Mesendoderm (in vitro differentiated cells): ENCODE data around the gene UBE2E2.

Experiments
- DNase-seq: peaks from one replicate; pipeline ENCODE4 v3.0.0; 2013
- H2AK5ac ChIP-seq: 2 replicates; pipeline ENCODE4 v1.6.1; 2013; ENCODE audit warnings: low read length, inconsistent platforms
- H2BK120ac ChIP-seq: 2 replicates; pipeline ENCODE4 v1.6.1; 2013; ENCODE audit warnings: low read depth, mild to moderate bottlenecking, low read length, moderate library complexity, mixed read lengths
- H2BK15ac ChIP-seq: replicated peaks from 2 replicates; pipeline ENCODE4 v1.6.1; 2013; ENCODE audit warnings: low read depth, mild to moderate bottlenecking, moderate library complexity
- H2BK5ac ChIP-seq: 2 replicates; pipeline ENCODE4 v1.6.1; 2013; ENCODE audit warnings: low read length, inconsistent platforms
- H3K18ac ChIP-seq: 2 replicates; pipeline ENCODE4 v1.6.1; 2013; ENCODE audit warnings: mild to moderate bottlenecking, low read length, mixed read lengths
- H3K23ac ChIP-seq: one replicate; pipeline ENCODE4 v1.6.1; 2013; ENCODE audit warnings: low read length
- H3K27ac ChIP-seq: 2 replicates; pipeline ENCODE4 v1.5.1; 2013; ENCODE audit warnings: low read depth, mild to moderate bottlenecking, inconsistent platforms, low read length, moderate library complexity
- H3K27me3 ChIP-seq: 2 replicates; pipeline ENCODE4 v1.6.1; 2013; ENCODE audit warnings: low read length, control low read depth, mild to moderate bottlenecking, inconsistent platforms; ENCODE audit not compliant: insufficient read depth, poor library complexity
- H3K36me3 ChIP-seq: 2 replicates; pipeline ENCODE4 v1.6.1; 2013; ENCODE audit warnings: low read length, inconsistent platforms; ENCODE audit not compliant: control insufficient read depth, insufficient read depth
- H3K4ac ChIP-seq: one replicate; pipeline ENCODE4 v1.6.1; 2013; ENCODE audit warnings: low read depth, mild to moderate bottlenecking, low read length, moderate library complexity
- H3K4me1 ChIP-seq: 2 replicates; pipeline ENCODE4 v1.6.1; 2013; ENCODE audit warnings: low read depth, low read length, inconsistent platforms; ENCODE audit not compliant: control insufficient read depth
- H3K4me2 ChIP-seq: 2 replicates; pipeline ENCODE4 v1.6.1; 2013; ENCODE audit warnings: low read length
- H3K4me3 ChIP-seq: 2 replicates; pipeline ENCODE4 v1.5.1; 2013; ENCODE audit warnings: mild to moderate bottlenecking, low read length
- H3K56ac ChIP-seq: one replicate; pipeline ENCODE4 v1.6.1; 2013; ENCODE audit warnings: low read length
- H3K79me1 ChIP-seq: 2 replicates; pipeline ENCODE4 v1.6.1; 2013; ENCODE audit warnings: low read length, inconsistent platforms
- H3K79me2 ChIP-seq: 2 replicates; pipeline ENCODE4 v1.6.1; 2013; ENCODE audit warnings: mild to moderate bottlenecking, low read length; ENCODE audit not compliant: control insufficient read depth, insufficient read depth
- H3K9ac ChIP-seq: 2 replicates; pipeline ENCODE4 v1.6.1; 2013; ENCODE audit warnings: low read length, inconsistent platforms
- H4K5ac ChIP-seq: one replicate; pipeline ENCODE4 v1.6.1; 2013; ENCODE audit warnings: low read length
- H4K8ac ChIP-seq: one replicate; pipeline ENCODE4 v1.6.1; 2013; ENCODE audit warnings: low read depth, mild to moderate bottlenecking, control low read depth, low read length, moderate library complexity
- WGBS: extraction: QIAGEN DNeasy Blood & Tissue Kit; methylation state at CpG from one replicate; pipeline ENCODE4 v1.1.7; 2013; ENCODE audit warnings: low lambda C conversion rate, missing lambda C conversion rate; ENCODE audit not compliant: insufficient coverage; ENCODE audit errors: extremely low coverage; 5-methylcytosine and 5-hydroxymethylcytosine counted together

UBE2E2 gene

GRCh38 chr3:23217872-23218554 is 14.9 kb downstream of the UBE2E2 start:
- H3K79me2 ChIP-seq: peaks cover 2% of the 10 kb centered on the region
- WGBS: no CpG with 5 or more reads among the region's 5 CpGs

DNA sequence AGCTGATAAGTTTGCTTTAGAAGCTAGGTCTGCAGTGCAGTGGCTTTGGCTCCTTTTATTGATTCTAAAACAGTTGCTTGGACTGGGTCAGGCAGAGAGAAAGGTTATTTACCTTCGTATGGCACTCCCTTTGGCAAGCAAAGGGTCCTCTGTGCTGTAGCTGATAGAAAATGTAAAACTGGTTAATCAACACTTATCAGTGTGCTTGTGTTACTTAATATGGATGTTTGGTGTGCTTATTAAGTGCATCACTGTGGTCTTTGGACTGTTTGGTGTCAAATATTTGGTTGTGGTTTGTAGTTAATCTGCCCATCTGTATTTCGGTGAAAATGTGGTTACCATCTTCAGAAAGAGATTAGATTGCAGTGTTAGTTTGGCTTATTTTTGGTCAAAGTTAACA is 16.0 kb downstream of the UBE2E2 start:
- no peak overlapping the region for H3K4me2 ChIP-seq
- H3K27me3 ChIP-seq: no peaks in the 10 kb centered on the region
- peaks cover 2% of the 10 kb centered on the region for H3K79me2 ChIP-seq
- H2BK5ac ChIP-seq: no peak overlapping the region
- peaks cover 3% of the 10 kb centered on the region for H3K4me1 ChIP-seq
- peak overlapping the region; percentile 41 for H3K18ac ChIP-seq
- no peak overlapping the region for H4K8ac ChIP-seq
- H2AK5ac ChIP-seq: no peak overlapping the region
- DNase-seq: peak; percentile 51
- H3K4ac ChIP-seq: no peak overlapping the region
- H3K4me3 ChIP-seq: no peak overlapping the region
- H2BK120ac ChIP-seq: no peak overlapping the region
- H4K5ac ChIP-seq: no peak overlapping the region
- H2BK15ac ChIP-seq: no peak overlapping the region
- H3K9ac ChIP-seq: peak overlapping the region; percentile 12
- peaks cover 2% of the 10 kb centered on the region for H3K79me1 ChIP-seq
- peak overlapping the region; percentile 7 for H3K27ac ChIP-seq
- WGBS: no CpG with 5 or more reads among the region's 2 CpGs
- peak overlapping the region; percentile 38 for H3K56ac ChIP-seq
- no peaks in the 10 kb centered on the region for H3K36me3 ChIP-seq
- H3K23ac ChIP-seq: no peak overlapping the region

More at GRCh38 chr3:23217872-23218554, 14.9 kb downstream of the UBE2E2 start:
- no peak overlapping the region for H2BK120ac ChIP-seq
- H2BK15ac ChIP-seq: no peak overlapping the region
- H3K56ac ChIP-seq: no peak overlapping the region
- no peak overlapping the region for H3K23ac ChIP-seq
- H3K4ac ChIP-seq: no peak overlapping the region
- H3K9ac ChIP-seq: no peak overlapping the region
- H3K79me1 ChIP-seq: peaks cover 2% of the 10 kb centered on the region
- no peak overlapping the region for H2AK5ac ChIP-seq
- H2BK5ac ChIP-seq: no peak overlapping the region
- no peak overlapping the region for H4K8ac ChIP-seq
- H3K4me2 ChIP-seq: no peak overlapping the region
- H4K5ac ChIP-seq: no peak overlapping the region
- peaks cover 3% of the 10 kb centered on the region for H3K4me1 ChIP-seq
- H3K4me3 ChIP-seq: no peak overlapping the region
- no peaks in the 10 kb centered on the region for H3K36me3 ChIP-seq
- H3K27me3 ChIP-seq: no peaks in the 10 kb centered on the region
- H3K18ac ChIP-seq: no peak overlapping the region
- H3K27ac ChIP-seq: no peak overlapping the region
- no peak for DNase-seq

- Histone ChIP-seq H3K4me3 (no peak overlapping the region), H3K4ac (no peak overlapping the region), H3K4me2 (no peak overlapping the region), H3K27me3 (no peaks in the 10 kb centered on the region), H3K9ac (no peak overlapping the region), H3K36me3 (no peaks in the 10 kb centered on the region), H2BK15ac (no peak overlapping the region), H4K5ac (no peak overlapping the region), H3K79me1 (peaks cover 2% of the 10 kb centered on the region), H3K18ac (no peak overlapping the region), H3K27ac (peak overlapping the region; percentile 7), H3K4me1 (peaks cover 3% of the 10 kb centered on the region), H2BK120ac (no peak overlapping the region), H3K23ac (no peak overlapping the region), H3K56ac (no peak overlapping the region), H2AK5ac (no peak overlapping the region), H3K79me2 (peaks cover 2% of the 10 kb centered on the region), H4K8ac (no peak overlapping the region), H2BK5ac (no peak overlapping the region)
- WGBS: no CpG with 5 or more reads among the region's 2 CpGs
- peak; percentile 90 for DNase-seq
Observed at GRCh38 chr3:23219552-23219951, 16.4 kb downstream of the UBE2E2 start.

GRCh38 chr3:23221136-23221535 is 18.0 kb downstream of the UBE2E2 start:
- DNase-seq: no peak
- Histone ChIP-seq H3K56ac (no peak overlapping the region), H3K23ac (no peak overlapping the region), H3K4me3 (no peak overlapping the region), H2BK120ac (no peak overlapping the region), H3K9ac (no peak overlapping the region), H4K5ac (no peak overlapping the region), H3K4me1 (peaks cover 3% of the 10 kb centered on the region), H3K36me3 (no peaks in the 10 kb centered on the region), H3K27me3 (no peaks in the 10 kb centered on the region), H2BK5ac (no peak overlapping the region), H3K18ac (no peak overlapping the region), H2BK15ac (no peak overlapping the region), H2AK5ac (no peak overlapping the region), H3K4me2 (no peak overlapping the region), H3K79me2 (peaks cover 2% of the 10 kb centered on the region), H3K79me1 (peaks cover 3% of the 10 kb centered on the region), H3K4ac (no peak overlapping the region), H4K8ac (no peak overlapping the region), H3K27ac (no peak overlapping the region)
- no CpG with 5 or more reads among the region's 3 CpGs for WGBS

- no CpG with 5 or more reads among the region's 3 CpGs for WGBS
- peaks cover 16% of the 10 kb centered on the region for H3K79me1 ChIP-seq
Observed at GRCh38 chr3:23232016-23232415, 28.9 kb downstream of the UBE2E2 start.

DNA sequence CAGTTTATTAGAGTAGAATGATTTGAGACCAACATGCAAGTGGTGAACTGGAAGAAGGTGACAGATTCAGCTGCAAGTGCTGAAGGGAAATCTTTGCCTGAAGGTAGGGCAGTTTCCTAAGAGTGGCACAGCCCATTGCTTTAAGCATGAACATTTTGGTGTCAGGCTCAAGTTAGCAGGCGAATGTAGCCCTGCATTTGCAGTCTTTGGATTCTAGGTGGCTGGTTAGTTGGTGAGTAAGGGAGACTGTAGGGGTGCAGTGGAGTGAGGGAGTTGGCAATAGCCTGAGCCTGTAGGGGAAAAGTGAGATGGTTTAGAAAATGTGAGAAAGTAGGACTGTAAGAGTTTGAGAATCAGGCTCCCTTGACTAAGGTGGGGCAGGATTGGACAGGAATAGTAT is 29.7 kb downstream of the UBE2E2 start:
- Histone ChIP-seq H3K23ac (no peak overlapping the region), H3K79me2 (peaks cover 9% of the 10 kb centered on the region), H2BK120ac (no peak overlapping the region), H3K79me1 (peaks cover 17% of the 10 kb centered on the region), H2BK5ac (no peak overlapping the region), H3K27ac (no peak overlapping the region), H2AK5ac (no peak overlapping the region), H3K9ac (no peak overlapping the region), H4K5ac (no peak overlapping the region), H3K56ac (no peak overlapping the region), H2BK15ac (no peak overlapping the region), H3K18ac (no peak overlapping the region), H3K4me3 (no peak overlapping the region), H3K4ac (no peak overlapping the region), H3K36me3 (no peaks in the 10 kb centered on the region), H4K8ac (no peak overlapping the region), H3K4me2 (no peak overlapping the region), H3K27me3 (no peaks in the 10 kb centered on the region), H3K4me1 (no peaks in the 10 kb centered on the region)
- peak; percentile 33 for DNase-seq
- whole genome bisulfite sequencing: no CpG with 5 or more reads among the region's 1 CpG

More at GRCh38 chr3:23232016-23232415, 28.9 kb downstream of the UBE2E2 start:
- DNase-seq: no peak
- no peak overlapping the region for H2BK5ac ChIP-seq
- no peak overlapping the region for H3K4ac ChIP-seq
- no peak overlapping the region for H2BK15ac ChIP-seq
- H3K4me1 ChIP-seq: no peaks in the 10 kb centered on the region
- H3K23ac ChIP-seq: no peak overlapping the region
- no peak overlapping the region for H3K4me2 ChIP-seq
- no peak overlapping the region for H2AK5ac ChIP-seq
- H4K8ac ChIP-seq: no peak overlapping the region
- H3K56ac ChIP-seq: no peak overlapping the region
- H3K27ac ChIP-seq: no peak overlapping the region
- H3K4me3 ChIP-seq: no peak overlapping the region
- no peak overlapping the region for H2BK120ac ChIP-seq
- H3K36me3 ChIP-seq: no peaks in the 10 kb centered on the region
- no peak overlapping the region for H4K5ac ChIP-seq
- H3K79me2 ChIP-seq: peaks cover 9% of the 10 kb centered on the region
- no peak overlapping the region for H3K9ac ChIP-seq
- H3K27me3 ChIP-seq: no peaks in the 10 kb centered on the region
- no peak overlapping the region for H3K18ac ChIP-seq
